ENCODE measurements around the gene IMMP2L. TPM values are rescaled to one million over a fixed set of nuclear protein-coding genes. Genes with fewer than 3 reads are reported as not detected.
A peak's percentile ranks its signal among the peaks of the same experiment; 100 is the strongest.

IMMP2L gene
- total RNA-seq, 1 donor: 19.9 TPM

DNA sequence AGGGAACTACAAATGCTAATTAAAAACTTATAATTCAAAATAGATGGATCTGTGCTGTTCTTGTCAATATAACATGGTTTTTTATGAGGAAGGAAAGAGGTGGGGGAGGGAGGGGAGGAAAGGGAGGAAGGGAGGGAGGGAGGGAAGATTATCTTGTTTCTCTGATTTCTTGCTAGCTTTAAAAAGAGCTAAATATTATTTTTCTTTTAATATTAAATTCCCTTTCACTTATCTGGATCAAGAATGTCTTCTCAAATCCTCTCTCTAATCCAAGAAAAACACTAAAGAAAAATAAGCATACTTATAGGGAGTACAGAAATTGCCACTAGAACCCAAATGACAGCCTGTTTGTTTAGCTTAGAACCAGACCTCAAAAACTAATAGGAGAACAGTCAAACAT is 416.2 kb downstream of the IMMP2L start:
- Histone ChIP-seq H3K36me3 (ENCODE audit: insufficient read depth, low read length) (no peaks in the 10 kb centered on the region), H3K9me3 (ENCODE audit: low read depth, low read length) (no peaks in the 10 kb centered on the region), H3K4me2 (ENCODE audit: insufficient read depth, low read length) (no peak overlapping the region), H3K27ac (ENCODE audit: low read depth, low read length) (no peak overlapping the region), H3K79me2 (ENCODE audit: insufficient read depth, low read length) (no peaks in the 10 kb centered on the region), H2AFZ (ENCODE audit: low read length) (no peak overlapping the region), H3K4me1 (ENCODE audit: insufficient read depth, low read length) (no peaks in the 10 kb centered on the region), H3K27me3 (ENCODE audit: insufficient read depth, low read length) (no peaks in the 10 kb centered on the region), H4K20me1 (ENCODE audit: insufficient read depth, low read length) (no peaks in the 10 kb centered on the region), H3K4me3 (ENCODE audit: insufficient read depth, low read length) (no peak overlapping the region)
- TF ChIP-seq, protein P1, sequence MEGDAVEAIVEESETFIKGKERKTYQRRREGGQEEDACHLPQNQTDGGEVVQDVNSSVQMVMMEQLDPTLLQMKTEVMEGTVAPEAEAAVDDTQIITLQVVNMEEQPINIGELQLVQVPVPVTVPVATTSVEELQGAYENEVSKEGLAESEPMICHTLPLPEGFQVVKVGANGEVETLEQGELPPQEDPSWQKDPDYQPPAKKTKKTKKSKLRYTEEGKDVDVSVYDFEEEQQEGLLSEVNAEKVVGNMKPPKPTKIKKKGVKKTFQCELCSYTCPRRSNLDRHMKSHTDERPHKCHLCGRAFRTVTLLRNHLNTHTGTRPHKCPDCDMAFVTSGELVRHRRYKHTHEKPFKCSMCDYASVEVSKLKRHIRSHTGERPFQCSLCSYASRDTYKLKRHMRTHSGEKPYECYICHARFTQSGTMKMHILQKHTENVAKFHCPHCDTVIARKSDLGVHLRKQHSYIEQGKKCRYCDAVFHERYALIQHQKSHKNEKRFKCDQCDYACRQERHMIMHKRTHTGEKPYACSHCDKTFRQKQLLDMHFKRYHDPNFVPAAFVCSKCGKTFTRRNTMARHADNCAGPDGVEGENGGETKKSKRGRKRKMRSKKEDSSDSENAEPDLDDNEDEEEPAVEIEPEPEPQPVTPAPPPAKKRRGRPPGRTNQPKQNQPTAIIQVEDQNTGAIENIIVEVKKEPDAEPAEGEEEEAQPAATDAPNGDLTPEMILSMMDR (IDR thresholded peaks at IDR 0.05; ENCODE audit: extremely low read depth, low read depth, low read length): no peak
- no peak for DNase-seq (ENCODE audit: insufficient read length, low spot score, missing footprints)

DNA sequence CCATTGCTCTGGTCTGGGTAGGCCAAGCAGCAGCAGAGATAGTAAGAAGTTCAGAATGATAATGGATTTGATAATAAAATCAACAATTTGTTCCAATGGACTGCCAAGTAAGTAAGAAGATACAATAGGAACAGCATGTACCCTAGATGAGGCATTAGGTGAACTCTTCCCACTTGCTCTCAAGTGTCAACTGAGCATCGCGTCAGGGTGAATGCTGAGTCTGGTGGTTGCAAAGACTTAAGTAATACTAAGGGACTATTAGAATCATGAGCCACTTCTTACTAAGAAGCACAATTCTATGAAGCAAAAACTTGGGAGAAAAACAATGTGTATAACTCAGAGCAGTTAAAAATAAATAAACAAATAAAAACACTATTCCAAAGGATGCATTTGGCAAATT is 416.8 kb downstream of the IMMP2L start:
- Histone ChIP-seq H3K79me2 (ENCODE audit: insufficient read depth, low read length) (no peaks in the 10 kb centered on the region), H2AFZ (ENCODE audit: low read length) (no peak overlapping the region), H3K27ac (ENCODE audit: low read depth, low read length) (no peak overlapping the region), H3K27me3 (ENCODE audit: insufficient read depth, low read length) (no peaks in the 10 kb centered on the region), H3K4me1 (ENCODE audit: insufficient read depth, low read length) (no peaks in the 10 kb centered on the region), H3K4me3 (ENCODE audit: insufficient read depth, low read length) (no peak overlapping the region), H4K20me1 (ENCODE audit: insufficient read depth, low read length) (no peaks in the 10 kb centered on the region), H3K4me2 (ENCODE audit: insufficient read depth, low read length) (no peak overlapping the region), H3K9me3 (ENCODE audit: low read depth, low read length) (no peaks in the 10 kb centered on the region), H3K36me3 (ENCODE audit: insufficient read depth, low read length) (no peaks in the 10 kb centered on the region)
- TF ChIP-seq, protein P1 (IDR thresholded peaks at IDR 0.05; ENCODE audit: extremely low read depth, low read depth, low read length): no peak
- DNase-seq (ENCODE audit: insufficient read length, low spot score, missing footprints): no peak

DNA sequence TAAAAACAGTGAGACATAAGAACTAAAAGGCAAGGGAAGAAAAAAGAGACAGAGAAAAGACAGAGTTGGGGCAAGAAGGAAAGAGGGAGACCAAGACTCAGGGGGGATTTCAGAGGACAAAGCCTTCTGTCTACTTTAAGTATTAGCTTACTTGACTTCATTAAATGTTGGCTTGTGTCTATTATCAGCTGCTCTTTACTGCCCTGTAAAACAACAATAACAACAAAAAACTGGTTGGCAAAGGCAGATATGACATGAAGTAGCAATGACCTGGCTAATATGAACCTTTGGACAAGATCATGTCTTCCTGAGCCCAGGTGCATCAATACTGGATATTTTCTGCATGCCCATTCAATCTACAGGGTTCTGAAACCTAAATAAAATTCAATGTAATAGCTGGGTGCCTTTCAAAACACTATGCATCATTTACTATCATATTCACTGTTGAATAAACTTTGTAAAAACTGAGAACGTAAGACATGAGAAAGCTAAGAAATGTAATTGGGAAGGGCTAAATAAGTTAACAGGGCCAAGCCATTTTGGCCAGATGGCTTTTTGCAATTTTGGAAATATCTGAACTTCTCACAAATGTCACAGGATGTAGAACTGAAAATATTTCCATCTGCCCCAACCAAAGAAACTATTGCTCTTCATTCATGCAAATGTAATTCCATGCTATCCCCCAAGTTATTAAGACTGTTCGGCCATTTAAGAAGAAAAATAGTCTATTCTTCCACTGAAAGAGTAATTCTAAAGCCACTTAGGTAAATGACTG is 422.0 kb downstream of the IMMP2L start:
- no peaks in the 10 kb centered on the region for H3K36me3 ChIP-seq (ENCODE audit: insufficient read depth, low read length)
- H3K27ac ChIP-seq (ENCODE audit: low read depth, low read length): no peak overlapping the region
- peaks cover 9% of the 10 kb centered on the region for H3K4me1 ChIP-seq (ENCODE audit: insufficient read depth, low read length)
- H3K4me2 ChIP-seq (ENCODE audit: insufficient read depth, low read length): no peak overlapping the region
- TF ChIP-seq, protein P1 (IDR thresholded peaks at IDR 0.05; ENCODE audit: extremely low read depth, low read depth, low read length): no peak
- no peaks in the 10 kb centered on the region for H3K27me3 ChIP-seq (ENCODE audit: insufficient read depth, low read length)
- H3K9me3 ChIP-seq (ENCODE audit: low read depth, low read length): no peaks in the 10 kb centered on the region
- H4K20me1 ChIP-seq (ENCODE audit: insufficient read depth, low read length): no peaks in the 10 kb centered on the region
- no peak overlapping the region for H3K4me3 ChIP-seq (ENCODE audit: insufficient read depth, low read length)
- DNase-seq (ENCODE audit: insufficient read length, low spot score, missing footprints): no peak
- H3K79me2 ChIP-seq (ENCODE audit: insufficient read depth, low read length): no peaks in the 10 kb centered on the region
- H2AFZ ChIP-seq (ENCODE audit: low read length): no peak overlapping the region

DNA sequence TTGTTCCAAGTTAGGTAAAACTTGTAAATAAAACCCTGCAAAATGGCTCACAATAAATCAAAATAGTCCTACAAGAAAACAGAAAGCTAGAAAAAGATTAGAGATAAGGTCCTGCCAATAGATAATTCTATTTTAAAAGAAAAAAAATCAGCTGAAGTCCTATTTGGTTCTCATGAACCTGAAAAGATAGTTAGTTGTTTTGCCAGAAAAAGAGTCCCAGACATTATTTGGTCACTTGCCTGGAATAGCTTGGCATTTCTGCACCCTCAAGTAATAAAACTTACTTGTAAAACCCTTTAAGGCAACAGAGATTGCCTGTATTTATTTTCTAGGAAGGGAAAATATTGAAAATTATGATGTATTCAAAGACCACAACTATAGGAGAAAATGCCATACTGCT is 423.7 kb downstream of the IMMP2L start:
- Histone ChIP-seq H3K4me3 (ENCODE audit: insufficient read depth, low read length) (no peak overlapping the region), H3K36me3 (ENCODE audit: insufficient read depth, low read length) (no peaks in the 10 kb centered on the region), H2AFZ (ENCODE audit: low read length) (peak overlapping the region; percentile 20), H3K9me3 (ENCODE audit: low read depth, low read length) (no peaks in the 10 kb centered on the region), H3K27ac (ENCODE audit: low read depth, low read length) (peak overlapping the region; percentile 49), H3K4me2 (ENCODE audit: insufficient read depth, low read length) (peak overlapping the region; percentile 50), H3K4me1 (ENCODE audit: insufficient read depth, low read length) (peaks cover 9% of the 10 kb centered on the region), H3K27me3 (ENCODE audit: insufficient read depth, low read length) (no peaks in the 10 kb centered on the region), H4K20me1 (ENCODE audit: insufficient read depth, low read length) (no peaks in the 10 kb centered on the region), H3K79me2 (ENCODE audit: insufficient read depth, low read length) (no peaks in the 10 kb centered on the region)
- TF ChIP-seq, protein P1 (IDR thresholded peaks at IDR 0.05; ENCODE audit: extremely low read depth, low read depth, low read length): no peak
- DNase-seq (ENCODE audit: insufficient read length, low spot score, missing footprints): no peak

Measured in osteoblast (primary cell).